GM19463 (cell line): ENCODE results near the gene PADI2.
A peak's percentile ranks its signal among the peaks of the same experiment; 100 is the strongest.

Experiments used
- ATAC-seq: cut with Tn5 transposase; IDR thresholded peaks from one replicate; pipeline ENCODE4 v1.9.1; 2021; ENCODE audit warnings: mild to moderate bottlenecking, moderate library complexity; ENCODE audit not compliant: unreplicated experiment

Gene PADI2

GRCh38 chr1:17119076-17119772 is at the start of gene PADI2:
TSS of gene PADI2 (minus strand) at chr1:17119451. CDS start at chr1:17119371, 80 bp downstream.
- peak; percentile 83 for ATAC-seq

DNA sequence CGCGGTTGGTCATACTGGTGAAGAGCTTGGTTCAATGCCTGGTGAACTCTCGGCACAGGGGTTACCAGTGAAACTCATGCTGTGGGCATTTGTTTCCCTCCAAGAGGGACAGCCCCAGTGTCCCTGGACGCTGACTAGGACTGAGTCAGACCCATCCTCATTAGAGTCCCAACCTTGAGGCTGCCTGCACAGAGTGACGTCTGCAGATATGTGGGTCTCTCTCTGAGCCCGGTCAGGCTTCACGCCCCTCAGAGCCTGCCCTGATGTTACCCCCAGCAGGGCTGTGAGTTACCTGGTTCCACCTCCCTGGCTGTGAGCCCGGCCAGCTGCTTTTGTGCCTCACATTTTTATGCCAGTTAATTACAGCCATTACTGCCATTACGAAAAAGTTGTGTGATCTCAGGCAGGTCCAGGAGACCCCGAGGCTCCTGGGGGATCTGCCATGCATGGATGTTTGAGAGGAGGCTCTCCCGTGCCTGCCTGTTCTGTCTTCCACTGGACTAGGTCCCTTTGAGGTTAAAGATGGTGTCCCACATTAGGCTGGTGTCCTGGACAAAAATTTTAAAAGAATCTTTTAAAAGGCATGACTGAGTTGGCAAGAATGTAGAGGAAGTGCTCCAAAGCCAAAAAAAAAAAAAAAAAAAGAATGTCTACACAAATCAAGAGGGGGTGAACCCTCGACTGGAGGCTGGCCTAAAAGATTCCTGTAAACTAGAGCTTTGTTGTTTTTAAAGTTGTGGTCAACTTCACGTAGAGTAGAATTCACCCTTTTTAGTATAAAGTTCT is 49.0 kb upstream of the PADI2 start:
- ATAC-seq = no peak

GRCh38 chr1:17167786-17168090 is 48.5 kb upstream of the PADI2 start:
- no peak for ATAC-seq

GRCh38 chr1:17167041-17167785 is 48.0 kb upstream of the PADI2 start:
- no peak for ATAC-seq

GRCh38 chr1:17165823-17166222 is 46.6 kb upstream of the PADI2 start:
- ATAC-seq = no peak

DNA sequence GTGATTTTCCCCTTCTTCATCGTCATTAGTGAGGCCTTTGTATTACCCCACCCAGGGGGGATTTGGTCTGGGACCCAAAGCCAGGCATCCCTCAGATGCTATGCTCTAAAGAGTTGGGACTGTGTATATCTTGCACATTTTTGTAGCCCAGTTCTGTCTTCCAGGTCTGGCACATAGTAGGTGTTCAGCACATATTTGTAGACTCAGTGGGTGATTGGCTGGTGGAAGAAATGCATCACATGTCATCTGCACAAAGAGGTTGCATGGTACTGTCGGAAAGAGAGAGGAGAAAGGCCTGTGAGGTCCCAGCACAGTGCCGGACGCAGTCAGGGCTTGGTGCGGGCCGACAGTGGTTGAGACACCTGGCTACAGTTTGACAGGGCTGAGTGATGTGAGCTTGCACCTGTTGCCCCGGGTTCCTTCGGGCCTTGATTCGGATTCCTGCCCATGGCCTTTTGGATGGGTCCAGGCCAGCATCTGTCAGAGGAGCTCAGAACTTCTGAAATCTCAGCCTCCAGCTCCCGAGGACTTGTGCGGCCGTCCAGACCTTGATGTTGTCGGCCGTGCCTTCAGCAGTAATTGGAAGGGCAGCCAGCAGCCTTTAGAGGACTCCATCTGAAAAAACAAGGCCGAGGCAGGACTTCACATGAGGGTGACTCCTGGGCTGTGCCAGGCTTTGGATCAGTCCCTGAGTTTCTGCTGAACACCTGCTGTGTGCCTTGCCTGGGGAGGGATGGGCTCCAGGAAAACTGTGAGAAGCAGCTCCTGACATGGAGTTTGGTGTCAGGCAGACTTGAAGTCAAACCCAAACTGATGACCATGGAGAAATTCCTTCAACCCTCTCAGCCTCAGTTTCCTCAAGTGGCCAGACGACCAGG is 44.8 kb upstream of the PADI2 start:
- no peak for ATAC-seq

GRCh38 chr1:17163371-17163770 is 44.1 kb upstream of the PADI2 start:
- no peak for ATAC-seq

DNA sequence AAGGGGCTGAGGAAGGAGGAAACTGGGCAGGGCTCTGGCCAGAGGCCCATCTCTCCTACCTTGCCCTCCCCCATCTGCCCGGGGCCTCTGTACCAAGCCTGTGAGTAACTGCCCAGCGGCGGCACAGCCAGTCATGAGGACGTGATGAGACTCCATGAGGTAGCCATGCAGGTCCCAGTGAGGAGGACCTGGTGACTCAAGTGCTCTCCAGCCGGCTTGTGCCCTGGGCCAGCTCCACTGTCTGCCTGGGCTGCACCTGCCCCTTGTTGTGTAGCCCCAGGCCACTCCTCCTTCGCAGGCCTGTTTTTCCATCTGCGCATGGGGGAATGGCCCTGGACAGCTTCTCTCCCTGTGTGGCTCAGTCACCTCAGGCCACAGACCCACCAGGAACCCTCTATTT is 43.7 kb upstream of the PADI2 start:
- ATAC-seq = no peak

DNA sequence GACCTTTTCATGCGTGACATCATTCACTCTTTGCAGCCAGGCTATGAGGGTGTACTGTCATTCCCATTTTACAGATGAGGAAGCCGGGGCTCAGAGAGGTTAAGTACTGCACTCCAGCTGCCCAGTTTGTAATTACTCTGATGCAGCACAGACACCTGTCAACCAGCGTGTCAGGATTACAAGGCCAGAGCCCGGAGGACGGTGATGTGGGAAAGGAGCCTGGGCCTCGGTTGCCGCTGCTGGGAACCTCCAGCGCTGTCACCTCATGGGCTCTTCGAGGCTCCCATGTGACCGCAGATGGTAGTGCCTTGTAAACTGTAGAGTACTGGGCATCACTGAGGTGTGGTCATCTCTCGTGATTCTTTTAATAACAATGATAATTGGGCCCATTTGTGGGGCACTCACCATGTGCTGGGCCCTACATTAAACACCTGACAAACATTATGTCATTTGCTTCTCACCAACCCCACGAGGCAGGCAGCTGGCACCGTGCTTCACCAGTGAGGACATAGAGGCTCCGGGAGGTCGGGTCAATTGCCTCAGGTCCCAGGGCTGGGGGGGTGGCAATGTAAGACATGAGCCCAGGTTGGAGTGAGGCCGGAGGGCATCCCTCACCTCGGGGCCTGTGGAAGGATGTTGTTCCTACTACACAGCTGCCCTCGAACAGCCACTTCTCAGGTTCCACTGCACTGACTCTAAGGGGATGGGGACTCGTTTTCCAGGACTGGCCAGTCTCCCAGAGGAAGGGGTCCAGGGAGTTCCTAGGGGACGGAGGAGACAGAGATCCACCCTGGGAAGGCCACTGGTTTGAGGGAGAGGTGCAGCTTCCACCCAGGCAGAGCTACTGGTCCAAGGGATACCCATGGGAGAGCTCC is 42.9 kb upstream of the PADI2 start:
- no peak for ATAC-seq

- no peak for ATAC-seq
These were observed 42.0 kb upstream of the PADI2 start for GRCh38 chr1:17161137-17161740.

- ATAC-seq = no peak
These were observed 39.7 kb upstream of the PADI2 start for GRCh38 chr1:17158961-17159360.

DNA sequence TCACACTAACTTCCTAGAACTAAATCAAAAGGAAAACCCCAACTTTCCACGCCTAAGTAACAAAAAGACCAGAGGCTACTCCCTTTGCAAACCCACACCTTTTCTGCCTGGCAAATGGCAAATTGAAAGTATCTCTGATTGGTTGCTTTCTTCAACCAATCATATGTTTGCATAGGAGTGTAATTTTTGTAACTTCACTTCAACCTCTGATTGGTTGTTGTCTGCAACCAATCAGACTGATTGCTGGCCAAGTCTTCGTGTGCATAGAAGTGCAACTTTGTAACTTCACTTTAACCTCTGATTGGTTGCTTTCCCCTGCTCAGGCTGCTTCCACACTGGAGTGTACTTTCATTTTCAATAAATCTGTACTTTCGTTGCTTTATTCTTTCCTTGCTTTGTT is 36.9 kb upstream of the PADI2 start:
- ATAC-seq = no peak

DNA sequence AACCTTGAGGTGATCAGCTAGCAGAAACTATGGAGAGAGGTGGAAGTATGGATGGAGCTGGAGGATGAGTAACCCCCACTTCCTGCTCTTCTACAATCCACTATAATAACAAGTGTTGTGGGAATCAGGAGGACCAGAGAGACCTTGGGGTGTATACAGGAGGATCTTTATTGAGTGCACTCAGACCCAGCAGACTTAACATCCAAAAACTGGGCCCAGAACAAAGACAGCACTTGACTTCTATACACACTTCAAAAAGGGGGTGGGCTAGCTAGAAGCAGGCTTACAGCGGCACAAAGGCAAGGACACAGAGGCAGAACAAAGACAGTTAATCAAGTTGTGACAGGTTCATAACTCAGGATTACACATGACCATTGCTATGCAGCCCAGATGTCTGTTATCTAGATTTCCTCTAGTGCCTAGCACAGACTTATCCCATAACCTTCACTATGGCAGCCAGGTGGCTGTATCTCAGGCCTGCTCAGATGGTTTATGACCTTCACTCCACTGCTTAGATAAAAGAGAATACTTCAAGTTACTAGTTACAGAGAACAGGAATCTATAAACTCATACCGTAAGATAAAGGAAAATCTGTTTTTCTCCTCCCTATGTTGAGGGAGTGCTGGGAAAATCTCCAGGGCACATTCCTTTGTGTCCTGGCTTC is 36.1 kb upstream of the PADI2 start:
- no peak for ATAC-seq

GRCh38 chr1:17149771-17150170 is 30.5 kb upstream of the PADI2 start:
- ATAC-seq = no peak

DNA sequence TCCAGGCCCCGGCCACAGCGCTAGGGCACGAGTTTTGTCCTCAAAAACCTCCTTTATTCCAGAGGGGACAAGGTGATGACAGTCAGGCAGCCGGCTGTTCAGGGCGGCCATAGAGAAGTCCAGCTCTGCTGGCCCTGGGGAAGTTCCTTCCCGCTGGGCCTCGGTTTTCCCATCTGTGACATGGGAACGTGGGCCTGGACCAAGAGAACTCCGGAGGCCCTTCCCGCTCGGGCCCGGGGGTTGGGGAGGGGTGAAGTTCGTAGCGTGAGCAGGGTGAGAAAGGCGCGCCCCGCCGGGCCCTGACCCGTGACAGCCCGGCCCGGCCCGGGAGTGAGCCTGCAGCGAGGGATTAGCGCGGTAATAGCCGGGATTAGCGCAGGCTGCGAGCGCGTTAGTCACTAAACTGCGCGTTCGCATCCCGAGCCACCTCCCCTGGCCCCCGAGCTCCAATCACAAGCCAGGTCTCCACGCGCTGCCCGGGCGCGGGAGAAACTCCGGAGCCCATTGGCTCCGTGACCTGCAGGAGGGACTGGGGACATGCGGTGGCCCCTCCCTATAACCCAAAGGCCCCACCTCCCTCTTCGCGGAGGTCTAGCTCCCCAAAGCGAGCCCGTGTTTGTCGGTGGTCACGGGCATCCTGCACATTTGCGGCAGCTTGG is 29.8 kb upstream of the PADI2 start:
- no peak for ATAC-seq

DNA sequence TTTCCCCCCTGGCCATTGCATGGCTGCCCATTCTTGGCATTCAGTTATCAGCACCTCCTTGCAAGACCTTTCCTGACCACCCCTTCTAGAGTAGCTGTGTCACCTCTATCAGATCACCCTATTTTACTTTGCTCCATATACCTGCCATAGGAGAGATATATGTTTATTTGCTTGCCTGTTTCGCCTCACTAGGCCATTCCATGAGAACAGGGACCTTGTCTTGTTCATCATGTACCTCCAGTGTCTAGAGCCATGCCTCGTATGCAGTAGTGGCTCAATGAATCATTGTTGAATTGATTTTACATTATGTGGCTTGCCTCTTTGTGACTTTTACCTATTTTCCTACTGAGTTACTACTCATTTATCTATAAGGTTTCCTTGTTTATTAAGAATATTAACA is 26.4 kb upstream of the PADI2 start:
- no peak for ATAC-seq

- no peak for ATAC-seq
These were observed 24.5 kb upstream of the PADI2 start for GRCh38 chr1:17143760-17144159.

DNA sequence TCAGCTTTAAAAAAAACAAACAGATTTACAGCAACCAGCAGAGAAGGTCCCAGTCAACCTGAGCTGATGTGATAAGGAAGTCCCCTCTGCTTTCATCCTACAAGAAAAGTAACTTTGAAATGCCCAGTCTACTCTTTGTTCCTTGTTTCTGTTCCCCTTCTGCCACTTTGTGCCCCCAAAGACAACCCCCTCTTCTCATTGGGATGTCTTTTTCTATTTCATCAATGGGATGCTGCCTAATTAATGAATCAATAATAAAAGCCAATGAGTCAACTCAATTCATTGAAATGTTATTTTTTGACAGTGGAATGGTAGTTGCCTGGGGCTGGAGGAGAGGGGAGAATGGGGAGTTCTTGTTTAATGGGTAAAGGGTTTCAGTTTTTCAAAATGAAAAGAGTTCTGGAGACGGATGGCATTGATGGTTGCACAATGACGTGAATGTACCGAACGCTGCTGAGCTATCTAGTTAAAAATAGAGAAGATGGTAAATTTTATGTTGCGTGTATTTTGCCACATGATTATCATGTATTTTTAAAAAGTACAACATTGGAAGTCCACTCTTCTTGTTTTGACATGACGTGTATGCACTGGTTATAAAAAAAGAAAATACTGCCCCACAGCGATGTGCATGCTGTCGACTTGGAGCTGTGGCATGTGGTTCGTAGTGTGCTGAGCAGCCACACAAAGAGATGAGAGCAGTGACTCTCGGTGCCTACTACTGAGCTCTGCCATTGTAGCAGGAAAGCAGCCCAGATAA is 22.4 kb upstream of the PADI2 start:
- ATAC-seq = peak; percentile 57
